ENCODE measurements around the gene SLITRK4. TPM values are rescaled to one million over a fixed set of nuclear protein-coding genes. Genes with fewer than 3 reads are reported as not detected.

Gene SLITRK4
- total RNA-seq, 1 experiment from 2014 or later, result 109 TPM

Other genes starting within 250 kb of the SLITRK4 start
- gene SPANXN3, start 118.6 kb downstream of the SLITRK4 start, total RNA-seq (2014; rRNA removed; shearing (Covaris generic)), result not detected in 2 replicates
- gene SPANXN2, start 84.7 kb upstream of the SLITRK4 start, total RNA-seq (2014; rRNA removed; shearing (Covaris generic)), result not detected in 2 replicates
- gene UBE2NL, start 248.0 kb upstream of the SLITRK4 start, total RNA-seq (2014; rRNA removed; shearing (Covaris generic)), result not detected in 2 replicates

Measured in NCI-H460 (cell line).